ENCODE data around the gene FGF5.

DNA sequence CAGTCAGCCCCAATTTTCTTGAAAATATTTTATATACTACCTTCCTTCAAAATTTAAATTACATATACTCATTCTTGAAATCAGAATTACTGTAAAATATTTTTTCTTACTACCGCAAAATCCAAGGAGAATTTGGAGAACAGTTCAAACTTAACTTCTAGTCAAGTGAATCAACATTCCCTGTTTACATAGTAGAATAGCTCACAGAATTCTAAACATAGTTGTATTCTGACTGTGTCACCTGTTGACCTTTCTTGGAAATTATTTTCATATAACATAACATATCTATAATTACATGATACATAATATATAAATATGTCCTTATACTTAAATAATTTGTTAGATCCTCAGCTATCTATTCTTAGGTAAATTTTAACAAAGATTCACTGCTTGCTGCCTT is 31.0 kb upstream of the FGF5 start:
- TF ChIP-seq ELF1 (IDR thresholded peaks at IDR 0.05; ENCODE audit: borderline replicate concordance, low read depth) (no peak), EZH2 (IDR thresholded peaks at IDR 0.05) (no peak), EZH2phosphoT487 (IDR thresholded peaks at IDR 0.05; ENCODE audit: borderline replicate concordance) (no peak), ZNF274 (IDR thresholded peaks at IDR 0.05; ENCODE audit: low read depth, low read length) (no peak), POLR2A (IDR thresholded peaks at IDR 0.05; ENCODE audit: borderline replicate concordance, extremely low read depth, insufficient read depth, insufficient read length) (no peak), TCF7L2 (IDR thresholded peaks at IDR 0.05; ENCODE audit: borderline replicate concordance, extremely low read depth, insufficient read depth, insufficient read length) (no peak), POLR2AphosphoS5 (IDR thresholded peaks at IDR 0.05; ENCODE audit: low read depth, low read length) (no peak), RAD21 (IDR thresholded peaks at IDR 0.05; ENCODE audit: low read depth) (no peak)
- TF ChIP-seq, protein P1, sequence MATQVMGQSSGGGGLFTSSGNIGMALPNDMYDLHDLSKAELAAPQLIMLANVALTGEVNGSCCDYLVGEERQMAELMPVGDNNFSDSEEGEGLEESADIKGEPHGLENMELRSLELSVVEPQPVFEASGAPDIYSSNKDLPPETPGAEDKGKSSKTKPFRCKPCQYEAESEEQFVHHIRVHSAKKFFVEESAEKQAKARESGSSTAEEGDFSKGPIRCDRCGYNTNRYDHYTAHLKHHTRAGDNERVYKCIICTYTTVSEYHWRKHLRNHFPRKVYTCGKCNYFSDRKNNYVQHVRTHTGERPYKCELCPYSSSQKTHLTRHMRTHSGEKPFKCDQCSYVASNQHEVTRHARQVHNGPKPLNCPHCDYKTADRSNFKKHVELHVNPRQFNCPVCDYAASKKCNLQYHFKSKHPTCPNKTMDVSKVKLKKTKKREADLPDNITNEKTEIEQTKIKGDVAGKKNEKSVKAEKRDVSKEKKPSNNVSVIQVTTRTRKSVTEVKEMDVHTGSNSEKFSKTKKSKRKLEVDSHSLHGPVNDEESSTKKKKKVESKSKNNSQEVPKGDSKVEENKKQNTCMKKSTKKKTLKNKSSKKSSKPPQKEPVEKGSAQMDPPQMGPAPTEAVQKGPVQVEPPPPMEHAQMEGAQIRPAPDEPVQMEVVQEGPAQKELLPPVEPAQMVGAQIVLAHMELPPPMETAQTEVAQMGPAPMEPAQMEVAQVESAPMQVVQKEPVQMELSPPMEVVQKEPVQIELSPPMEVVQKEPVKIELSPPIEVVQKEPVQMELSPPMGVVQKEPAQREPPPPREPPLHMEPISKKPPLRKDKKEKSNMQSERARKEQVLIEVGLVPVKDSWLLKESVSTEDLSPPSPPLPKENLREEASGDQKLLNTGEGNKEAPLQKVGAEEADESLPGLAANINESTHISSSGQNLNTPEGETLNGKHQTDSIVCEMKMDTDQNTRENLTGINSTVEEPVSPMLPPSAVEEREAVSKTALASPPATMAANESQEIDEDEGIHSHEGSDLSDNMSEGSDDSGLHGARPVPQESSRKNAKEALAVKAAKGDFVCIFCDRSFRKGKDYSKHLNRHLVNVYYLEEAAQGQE (IDR thresholded peaks at IDR 0.05; ENCODE audit: low read depth), result no peak
- TF ChIP-seq, protein P2, sequence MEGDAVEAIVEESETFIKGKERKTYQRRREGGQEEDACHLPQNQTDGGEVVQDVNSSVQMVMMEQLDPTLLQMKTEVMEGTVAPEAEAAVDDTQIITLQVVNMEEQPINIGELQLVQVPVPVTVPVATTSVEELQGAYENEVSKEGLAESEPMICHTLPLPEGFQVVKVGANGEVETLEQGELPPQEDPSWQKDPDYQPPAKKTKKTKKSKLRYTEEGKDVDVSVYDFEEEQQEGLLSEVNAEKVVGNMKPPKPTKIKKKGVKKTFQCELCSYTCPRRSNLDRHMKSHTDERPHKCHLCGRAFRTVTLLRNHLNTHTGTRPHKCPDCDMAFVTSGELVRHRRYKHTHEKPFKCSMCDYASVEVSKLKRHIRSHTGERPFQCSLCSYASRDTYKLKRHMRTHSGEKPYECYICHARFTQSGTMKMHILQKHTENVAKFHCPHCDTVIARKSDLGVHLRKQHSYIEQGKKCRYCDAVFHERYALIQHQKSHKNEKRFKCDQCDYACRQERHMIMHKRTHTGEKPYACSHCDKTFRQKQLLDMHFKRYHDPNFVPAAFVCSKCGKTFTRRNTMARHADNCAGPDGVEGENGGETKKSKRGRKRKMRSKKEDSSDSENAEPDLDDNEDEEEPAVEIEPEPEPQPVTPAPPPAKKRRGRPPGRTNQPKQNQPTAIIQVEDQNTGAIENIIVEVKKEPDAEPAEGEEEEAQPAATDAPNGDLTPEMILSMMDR (IDR thresholded peaks at IDR 0.05 in 2 of 3, conservative IDR thresholded peaks at IDR 0.05 in 1 of 3; ENCODE audit: borderline replicate concordance in 1 of 3, insufficient read depth in 1 of 3, low read depth in 2 of 3, low read length in 2 of 3), result no peak
- TF ChIP-seq, protein P3, sequence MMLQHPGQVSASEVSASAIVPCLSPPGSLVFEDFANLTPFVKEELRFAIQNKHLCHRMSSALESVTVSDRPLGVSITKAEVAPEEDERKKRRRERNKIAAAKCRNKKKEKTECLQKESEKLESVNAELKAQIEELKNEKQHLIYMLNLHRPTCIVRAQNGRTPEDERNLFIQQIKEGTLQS (IDR thresholded peaks at IDR 0.05), result no peak
- TF ChIP-seq, protein P4, sequence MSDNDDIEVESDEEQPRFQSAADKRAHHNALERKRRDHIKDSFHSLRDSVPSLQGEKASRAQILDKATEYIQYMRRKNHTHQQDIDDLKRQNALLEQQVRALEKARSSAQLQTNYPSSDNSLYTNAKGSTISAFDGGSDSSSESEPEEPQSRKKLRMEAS (IDR thresholded peaks at IDR 0.05), result no peak
